ENCODE data around the gene FXR2.

FXR2 gene

DNA sequence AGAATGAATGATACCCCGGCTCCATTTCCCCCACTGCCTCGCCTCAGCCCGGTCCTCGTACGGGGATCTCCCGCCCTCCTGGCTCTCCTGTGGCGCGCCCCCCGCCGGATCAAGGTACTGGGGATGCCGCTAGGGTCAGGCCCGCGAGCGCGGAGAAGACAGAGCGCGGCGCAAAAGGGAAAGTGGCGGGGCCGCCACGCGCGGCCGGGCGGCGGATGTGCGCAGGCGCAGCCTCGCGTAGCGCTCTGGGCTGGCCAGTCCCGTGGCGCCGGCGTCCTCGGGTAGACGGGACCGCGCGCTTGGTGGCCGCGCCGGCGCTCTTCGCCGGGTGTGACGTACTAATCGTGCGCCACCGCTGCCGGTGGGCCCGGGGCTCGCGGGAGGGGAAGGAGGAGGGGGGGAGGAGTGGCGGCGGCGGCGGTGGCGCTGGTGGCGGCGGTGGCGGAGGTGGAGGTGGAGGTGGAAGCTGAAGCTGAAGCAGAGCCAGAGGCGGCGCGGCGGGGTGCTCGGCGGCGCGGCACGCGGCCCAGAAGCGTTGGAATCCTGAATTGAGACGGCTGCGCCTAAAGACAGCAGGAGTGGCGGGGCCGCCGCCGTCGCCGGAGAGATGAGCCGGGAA is 53.0 kb downstream of the FXR2 start, which contains the start of gene SENP3:
TSS of gene SENP3 (plus strand) at position 331 of the 619 bp plus-strand sequence. CDS start 1,158 bp downstream, outside the sequence.
- Histone ChIP-seq H2AFZ (ENCODE audit: low read length) (0 out of 2 replicates have a peak within 1 kb of the TSS, but pooled peaks have one; percentile 21), H3K4me2 (ENCODE audit: low read length) (peak within 1 kb of the TSS; percentile 89), H3K4me3 (ENCODE audit: low read depth, low read length, poor library complexity, severe bottlenecking) (peak within 1 kb of the TSS; percentile 77), H3K9me2 (ENCODE audit: low read depth, low read length) (no peaks in the 10 kb centered on the region), H3K27ac (ENCODE audit: low read depth, low read length, poor library complexity, severe bottlenecking) (peak within 1 kb of the TSS; percentile 72), H3K27me3 (ENCODE audit: insufficient read depth, low read length) (peaks cover 8% of the 10 kb centered on the region; the same call in 1 of the 2 replicates), H3K79me2 (ENCODE audit: insufficient read depth, low read length) (peaks cover 9% of the 10 kb centered on the region; the same call in 1 of the 2 replicates), H3K9me3 (ENCODE audit: low read length) (no peaks in the 10 kb centered on the region), H3K9ac (ENCODE audit: low read length) (peak within 1 kb of the TSS; percentile 93), H3F3A (ENCODE audit: insufficient read depth, low read length) (no peaks in the 10 kb centered on the region), H3K36me3 (ENCODE audit: insufficient read depth, low read length) (peaks cover 34% of the 10 kb centered on the region), H4K20me1 (ENCODE audit: insufficient read depth, low read length) (no peaks in the 10 kb centered on the region), H3K4me1 (ENCODE audit: insufficient read depth, low read length, severe bottlenecking) (peaks cover 34% of the 10 kb centered on the region)
- no peak for TF ChIP-seq EZH2 (IDR thresholded peaks at IDR 0.05; ENCODE audit: borderline replicate concordance, low read length)

DNA sequence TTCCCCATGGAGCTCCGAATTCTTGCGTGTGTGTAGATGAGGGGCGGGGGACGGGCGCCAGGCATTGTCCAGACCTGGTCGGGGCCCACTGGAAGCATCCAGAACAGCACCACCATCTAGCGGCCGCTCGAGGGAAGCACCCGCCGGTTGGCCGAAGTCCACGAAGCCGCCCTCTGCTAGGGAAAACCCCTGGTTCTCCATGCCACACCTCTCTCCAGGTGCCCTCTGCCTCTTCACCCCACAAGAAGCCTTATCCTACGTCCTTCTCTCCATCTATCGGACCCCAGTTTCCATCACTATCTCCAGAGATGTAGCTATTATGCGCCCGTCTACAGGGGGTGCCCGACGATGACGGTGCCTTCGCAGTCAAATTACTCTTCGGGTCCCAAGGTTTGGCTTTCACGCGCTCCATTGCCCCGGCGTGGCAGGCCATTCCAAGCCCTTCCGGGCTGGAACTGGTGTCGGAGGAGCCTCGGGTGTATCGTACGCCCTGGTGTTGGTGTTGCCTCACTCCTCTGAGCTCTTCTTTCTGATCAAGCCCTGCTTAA is 53.6 kb downstream of the FXR2 start:
- Histone ChIP-seq H3K79me2 (ENCODE audit: insufficient read depth, low read length) (peaks cover 9% of the 10 kb centered on the region; the same call in 1 of the 2 replicates), H4K20me1 (ENCODE audit: insufficient read depth, low read length) (no peaks in the 10 kb centered on the region), H3K27ac (ENCODE audit: low read depth, low read length, poor library complexity, severe bottlenecking) (peak overlapping the region; percentile 72), H3K27me3 (ENCODE audit: insufficient read depth, low read length) (peaks cover 8% of the 10 kb centered on the region; the same call in 1 of the 2 replicates), H2AFZ (ENCODE audit: low read length) (0 out of 2 replicates have a peak overlapping the region, but pooled peaks have one; percentile 21), H3K4me3 (ENCODE audit: low read depth, low read length, poor library complexity, severe bottlenecking) (peak overlapping the region; percentile 77), H3K9me3 (ENCODE audit: low read length) (no peaks in the 10 kb centered on the region), H3K36me3 (ENCODE audit: insufficient read depth, low read length) (peaks cover 29% of the 10 kb centered on the region), H3K9me2 (ENCODE audit: low read depth, low read length) (no peaks in the 10 kb centered on the region), H3K9ac (ENCODE audit: low read length) (peak overlapping the region; percentile 93), H3K4me2 (ENCODE audit: low read length) (peak overlapping the region; percentile 89), H3F3A (ENCODE audit: insufficient read depth, low read length) (no peaks in the 10 kb centered on the region), H3K4me1 (ENCODE audit: insufficient read depth, low read length, severe bottlenecking) (peaks cover 34% of the 10 kb centered on the region)
- no peak for TF ChIP-seq EZH2 (IDR thresholded peaks at IDR 0.05; ENCODE audit: borderline replicate concordance, low read length)
- TF ChIP-seq, protein P1, sequence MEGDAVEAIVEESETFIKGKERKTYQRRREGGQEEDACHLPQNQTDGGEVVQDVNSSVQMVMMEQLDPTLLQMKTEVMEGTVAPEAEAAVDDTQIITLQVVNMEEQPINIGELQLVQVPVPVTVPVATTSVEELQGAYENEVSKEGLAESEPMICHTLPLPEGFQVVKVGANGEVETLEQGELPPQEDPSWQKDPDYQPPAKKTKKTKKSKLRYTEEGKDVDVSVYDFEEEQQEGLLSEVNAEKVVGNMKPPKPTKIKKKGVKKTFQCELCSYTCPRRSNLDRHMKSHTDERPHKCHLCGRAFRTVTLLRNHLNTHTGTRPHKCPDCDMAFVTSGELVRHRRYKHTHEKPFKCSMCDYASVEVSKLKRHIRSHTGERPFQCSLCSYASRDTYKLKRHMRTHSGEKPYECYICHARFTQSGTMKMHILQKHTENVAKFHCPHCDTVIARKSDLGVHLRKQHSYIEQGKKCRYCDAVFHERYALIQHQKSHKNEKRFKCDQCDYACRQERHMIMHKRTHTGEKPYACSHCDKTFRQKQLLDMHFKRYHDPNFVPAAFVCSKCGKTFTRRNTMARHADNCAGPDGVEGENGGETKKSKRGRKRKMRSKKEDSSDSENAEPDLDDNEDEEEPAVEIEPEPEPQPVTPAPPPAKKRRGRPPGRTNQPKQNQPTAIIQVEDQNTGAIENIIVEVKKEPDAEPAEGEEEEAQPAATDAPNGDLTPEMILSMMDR (IDR thresholded peaks at IDR 0.05; ENCODE audit: low read length): peak; percentile 67

DNA sequence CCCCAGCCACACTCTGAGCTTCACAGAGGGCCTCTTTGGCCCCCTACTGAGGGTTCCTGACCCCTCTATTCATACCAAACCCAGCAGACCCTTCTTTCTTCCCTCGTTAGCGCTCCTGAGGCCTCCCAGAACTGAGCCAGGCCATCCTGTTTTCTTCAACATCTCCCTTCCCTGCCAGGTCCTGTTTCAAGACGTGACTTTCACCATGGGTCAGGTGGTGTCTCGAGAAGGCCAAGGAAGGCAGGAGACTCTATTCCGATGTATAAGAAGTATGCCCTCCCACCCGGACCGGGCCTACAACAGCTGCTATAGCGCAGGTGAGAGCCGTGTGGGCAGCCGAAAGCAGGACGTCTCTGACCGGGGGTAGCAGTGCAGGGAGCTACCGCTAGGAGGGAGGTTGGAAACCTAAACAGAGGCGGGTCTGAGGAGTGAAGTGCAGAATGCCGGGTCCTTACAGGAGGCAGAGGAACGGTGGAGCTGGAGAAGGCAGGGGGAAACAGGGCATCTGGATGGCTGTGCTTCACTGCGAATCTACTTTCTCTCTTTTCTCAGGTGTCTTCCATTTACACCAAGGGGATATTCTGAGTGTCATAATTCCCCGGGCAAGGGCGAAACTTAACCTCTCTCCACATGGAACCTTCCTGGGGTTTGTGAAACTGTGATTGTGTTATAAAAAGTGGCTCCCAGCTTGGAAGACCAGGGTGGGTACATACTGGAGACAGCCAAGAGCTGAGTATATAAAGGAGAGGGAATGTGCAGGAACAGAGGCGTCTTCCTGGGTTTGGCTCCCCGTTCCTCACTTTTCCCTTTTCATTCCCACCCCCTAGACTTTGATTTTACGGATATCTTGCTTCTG is 54.3 kb downstream of the FXR2 start:
- peaks cover 22% of the 10 kb centered on the region for H3K36me3 ChIP-seq (ENCODE audit: insufficient read depth, low read length)
- peaks cover 9% of the 10 kb centered on the region; the same call in 1 of the 2 replicates for H3K79me2 ChIP-seq (ENCODE audit: insufficient read depth, low read length)
- peak overlapping the region; percentile 89 for H3K4me2 ChIP-seq (ENCODE audit: low read length)
- H3K27ac ChIP-seq (ENCODE audit: low read depth, low read length, poor library complexity, severe bottlenecking): no peak overlapping the region
- no peak for TF ChIP-seq EZH2 (IDR thresholded peaks at IDR 0.05; ENCODE audit: borderline replicate concordance, low read length)
- TF ChIP-seq, protein P1 (IDR thresholded peaks at IDR 0.05; ENCODE audit: low read length): peak; percentile 58
- H3K4me1 ChIP-seq (ENCODE audit: insufficient read depth, low read length, severe bottlenecking): peaks cover 34% of the 10 kb centered on the region
- H3K9ac ChIP-seq (ENCODE audit: low read length): peak overlapping the region; percentile 93; the same call in 1 of the 2 replicates
- peaks cover 8% of the 10 kb centered on the region; the same call in 1 of the 2 replicates for H3K27me3 ChIP-seq (ENCODE audit: insufficient read depth, low read length)
- no peaks in the 10 kb centered on the region for H4K20me1 ChIP-seq (ENCODE audit: insufficient read depth, low read length)
- H3F3A ChIP-seq (ENCODE audit: insufficient read depth, low read length): no peaks in the 10 kb centered on the region
- H3K9me2 ChIP-seq (ENCODE audit: low read depth, low read length): no peaks in the 10 kb centered on the region
- peak overlapping the region; percentile 77 for H3K4me3 ChIP-seq (ENCODE audit: low read depth, low read length, poor library complexity, severe bottlenecking)
- no peak overlapping the region for H2AFZ ChIP-seq (ENCODE audit: low read length)
- H3K9me3 ChIP-seq (ENCODE audit: low read length): no peaks in the 10 kb centered on the region
